ENCODE data around the gene GLG1.

GRCh38 chr16:74438492-74438979 is 168.4 kb downstream of the GLG1 start:
- TF ChIP-seq, protein P1, sequence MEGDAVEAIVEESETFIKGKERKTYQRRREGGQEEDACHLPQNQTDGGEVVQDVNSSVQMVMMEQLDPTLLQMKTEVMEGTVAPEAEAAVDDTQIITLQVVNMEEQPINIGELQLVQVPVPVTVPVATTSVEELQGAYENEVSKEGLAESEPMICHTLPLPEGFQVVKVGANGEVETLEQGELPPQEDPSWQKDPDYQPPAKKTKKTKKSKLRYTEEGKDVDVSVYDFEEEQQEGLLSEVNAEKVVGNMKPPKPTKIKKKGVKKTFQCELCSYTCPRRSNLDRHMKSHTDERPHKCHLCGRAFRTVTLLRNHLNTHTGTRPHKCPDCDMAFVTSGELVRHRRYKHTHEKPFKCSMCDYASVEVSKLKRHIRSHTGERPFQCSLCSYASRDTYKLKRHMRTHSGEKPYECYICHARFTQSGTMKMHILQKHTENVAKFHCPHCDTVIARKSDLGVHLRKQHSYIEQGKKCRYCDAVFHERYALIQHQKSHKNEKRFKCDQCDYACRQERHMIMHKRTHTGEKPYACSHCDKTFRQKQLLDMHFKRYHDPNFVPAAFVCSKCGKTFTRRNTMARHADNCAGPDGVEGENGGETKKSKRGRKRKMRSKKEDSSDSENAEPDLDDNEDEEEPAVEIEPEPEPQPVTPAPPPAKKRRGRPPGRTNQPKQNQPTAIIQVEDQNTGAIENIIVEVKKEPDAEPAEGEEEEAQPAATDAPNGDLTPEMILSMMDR (IDR thresholded peaks at IDR 0.05; ENCODE audit: low read length): no peak
- TF ChIP-seq EZH2 (optimal IDR thresholded peaks at IDR 0.05; ENCODE audit: low read depth, low read length) (no peak), EZH2phosphoT487 (IDR thresholded peaks at IDR 0.05; ENCODE audit: low read length) (no peak)
